SK-N-MC (cell line): ENCODE results near the gene HUS1B.

Experiments
- DNase-seq: peaks from one replicate; pipeline ENCODE4 v3.0.0-alpha.2; 2011; ENCODE audit warnings: low read depth, low spot score
- H3K27ac ChIP-seq: fragments of 200-600 bp; sonication (generic); 2 replicates; pipeline ENCODE4 v1.5.1; 2016; ENCODE audit warnings: mixed run types
- H3K36me3 ChIP-seq: fragments of 200-600 bp; sonication (generic); 2 replicates; pipeline ENCODE4 v1.6.1; 2017; ENCODE audit warnings: antibody characterized with exemption, low read length, mixed read lengths; ENCODE audit not compliant: insufficient read depth
- H3K4me3 ChIP-seq: fragments of 200-600 bp; sonication (generic); 2 replicates; pipeline ENCODE4 v1.5.1; 2016
- H3K9ac ChIP-seq: fragments of 200-600 bp; sonication (generic); 2 replicates; pipeline ENCODE4 v1.8.0; 2017; ENCODE audit warnings: mixed run types, mixed read lengths; ENCODE audit not compliant: insufficient read length
- H3K9me3 ChIP-seq: fragments of 200-600 bp; sonication (generic); 2 replicates; pipeline ENCODE4 v1.6.1; 2017; ENCODE audit warnings: low read depth, mild to moderate bottlenecking, antibody characterized with exemption, low read length, moderate library complexity, mixed read lengths
- EZH2 ChIP-seq: fragments of 200-600 bp; sonication (generic); IDR thresholded peaks from one replicate; pipeline ENCODE4 v1.6.1; 2017; ENCODE audit warnings: antibody characterized with exemption
- FOXP2 ChIP-seq: optimal IDR thresholded peaks from 2 replicates; pipeline ENCODE3; 2011; ENCODE audit warnings: mild to moderate bottlenecking, moderate library complexity; ENCODE audit not compliant: insufficient read depth; ENCODE audit errors: extremely low read length, control extremely low read depth
- POLR2AphosphoS5 ChIP-seq: IDR thresholded peaks from 2 replicates; pipeline ENCODE4 v1.6.1; 2012; ENCODE audit warnings: mild to moderate bottlenecking, low read depth, low read length, borderline replicate concordance

The HUS1B gene

GRCh38 chr6:656460-657252, at the start of gene HUS1B:
TSS of gene HUS1B (minus strand) at chr6:657100. CDS start at chr6:656944, 156 bp downstream.
- Histone ChIP-seq H3K9me3 (no peaks in the 10 kb centered on the region), H3K4me3 (no peak within 1 kb of the TSS), H3K36me3 (no peaks in the 10 kb centered on the region), H3K9ac (no peak within 1 kb of the TSS), H3K27ac (no peak within 1 kb of the TSS)
- TF ChIP-seq POLR2AphosphoS5 = no peak
- TF ChIP-seq EZH2 = no peak
- no peak for TF ChIP-seq FOXP2
- no peak for DNase-seq

GRCh38 chr6:706146-706545, 49.2 kb upstream of the HUS1B start:
- Histone ChIP-seq H3K9ac (no peak overlapping the region), H3K4me3 (no peak overlapping the region), H3K9me3 (no peaks in the 10 kb centered on the region), H3K36me3 (no peaks in the 10 kb centered on the region), H3K27ac (no peak overlapping the region)
- TF ChIP-seq POLR2AphosphoS5 (no peak), EZH2 (no peak), FOXP2 (no peak)
- no peak for DNase-seq

GRCh38 chr6:705047-705446, 48.1 kb upstream of the HUS1B start:
- H3K4me3 ChIP-seq = no peak overlapping the region
- H3K9ac ChIP-seq = no peak overlapping the region
- DNase-seq = no peak
- no peak overlapping the region for H3K27ac ChIP-seq
- TF ChIP-seq EZH2 (no peak), FOXP2 (no peak), POLR2AphosphoS5 (no peak)
- H3K36me3 ChIP-seq = no peaks in the 10 kb centered on the region
- H3K9me3 ChIP-seq = no peaks in the 10 kb centered on the region

- Histone ChIP-seq H3K4me3 (no peak overlapping the region), H3K36me3 (no peaks in the 10 kb centered on the region), H3K9me3 (no peaks in the 10 kb centered on the region), H3K9ac (no peak overlapping the region), H3K27ac (no peak overlapping the region)
- TF ChIP-seq EZH2 = no peak
- TF ChIP-seq FOXP2 = no peak
- TF ChIP-seq POLR2AphosphoS5 = no peak
- no peak for DNase-seq
These were observed 47.1 kb upstream of the HUS1B start for GRCh38 chr6:704046-704445.

GRCh38 chr6:703552-703951, 46.7 kb upstream of the HUS1B start:
- H3K27ac ChIP-seq = no peak overlapping the region
- DNase-seq = no peak
- H3K9me3 ChIP-seq = no peaks in the 10 kb centered on the region
- TF ChIP-seq POLR2AphosphoS5 (no peak), EZH2 (no peak), FOXP2 (no peak)
- no peak overlapping the region for H3K9ac ChIP-seq
- no peaks in the 10 kb centered on the region for H3K36me3 ChIP-seq
- H3K4me3 ChIP-seq = no peak overlapping the region

- H3K9ac ChIP-seq = no peak overlapping the region
- no peak overlapping the region for H3K4me3 ChIP-seq
- H3K36me3 ChIP-seq = no peaks in the 10 kb centered on the region
- H3K9me3 ChIP-seq = no peaks in the 10 kb centered on the region
- no peak for DNase-seq
- H3K27ac ChIP-seq = no peak overlapping the region
- TF ChIP-seq FOXP2 = no peak
- TF ChIP-seq EZH2 = no peak
- no peak for TF ChIP-seq POLR2AphosphoS5
These were observed 45.0 kb upstream of the HUS1B start for GRCh38 chr6:701700-702479.

GRCh38 chr6:701215-701614, 44.3 kb upstream of the HUS1B start:
- H3K9ac ChIP-seq = no peak overlapping the region
- no peak overlapping the region for H3K27ac ChIP-seq
- TF ChIP-seq FOXP2 (no peak), POLR2AphosphoS5 (no peak), EZH2 (no peak)
- H3K36me3 ChIP-seq = no peaks in the 10 kb centered on the region
- no peak overlapping the region for H3K4me3 ChIP-seq
- no peak for DNase-seq
- no peaks in the 10 kb centered on the region for H3K9me3 ChIP-seq

DNA sequence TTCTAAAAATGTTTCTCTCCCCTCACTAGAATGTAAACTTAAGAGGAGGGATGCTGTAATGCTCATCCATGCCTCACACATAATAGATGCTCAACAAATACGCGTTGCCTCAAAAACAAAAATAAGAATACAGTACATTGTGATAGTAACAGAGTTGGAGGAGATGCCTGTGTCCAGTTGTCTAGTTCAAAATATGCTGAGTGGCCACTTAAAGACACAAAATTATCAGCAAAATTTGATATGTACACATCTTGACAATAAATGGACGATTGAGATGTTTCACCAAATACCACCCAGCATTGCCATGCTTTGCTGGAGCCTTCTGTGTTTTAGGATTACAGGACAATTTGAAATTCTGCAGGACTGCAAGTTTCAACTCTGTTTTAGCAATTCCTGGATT, 43.6 kb upstream of the HUS1B start:
- no peaks in the 10 kb centered on the region for H3K9me3 ChIP-seq
- no peaks in the 10 kb centered on the region for H3K36me3 ChIP-seq
- H3K9ac ChIP-seq = no peak overlapping the region
- no peak overlapping the region for H3K27ac ChIP-seq
- TF ChIP-seq EZH2 (no peak), POLR2AphosphoS5 (no peak), FOXP2 (no peak)
- no peak for DNase-seq
- no peak overlapping the region for H3K4me3 ChIP-seq
